Measurements from ENCODE around the gene UBB.

The UBB gene

GRCh38 chr17:16374146-16374938 is 6.5 kb upstream of the UBB start:
- no CpG with 5 or more reads among the region's 16 CpGs for WGBS (ENCODE audit: extremely low coverage, insufficient coverage, insufficient read length)
- H2BK12ac ChIP-seq (ENCODE audit: low read length) = no peak overlapping the region
- no peak overlapping the region for H3K4me2 ChIP-seq (ENCODE audit: low read length)

GRCh38 chr17:16377941-16378341 is 3.0 kb upstream of the UBB start:
- Histone ChIP-seq H3K14ac (ENCODE audit: low read length) (no peak overlapping the region), H2AK5ac (ENCODE audit: low read length) (no peak overlapping the region), H2AFZ (ENCODE audit: insufficient read depth, low read length, poor library complexity) (no peak overlapping the region), H3K27ac (ENCODE audit: low read depth, low read length) (no peak overlapping the region), H3K4me2 (ENCODE audit: low read length) (no peak overlapping the region), H3K27me3 (ENCODE audit: insufficient read depth, low read length) (no peaks in the 10 kb centered on the region), H3K4ac (ENCODE audit: low read depth, low read length) (no peak overlapping the region), H4K91ac (ENCODE audit: low read depth, low read length) (no peak overlapping the region), H3K23ac (ENCODE audit: low read length) (no peak overlapping the region), H3K79me2 (ENCODE audit: control insufficient read depth, insufficient read depth, low read length, poor library complexity) (peaks cover 7% of the 10 kb centered on the region), H2BK120ac (ENCODE audit: insufficient read depth, low read length, poor library complexity) (no peak overlapping the region), H3K9ac (ENCODE audit: low read length) (no peak overlapping the region), H4K8ac (ENCODE audit: low read depth, low read length) (no peak overlapping the region), H3K36me3 (ENCODE audit: control insufficient read depth in 1 of 2, insufficient read depth in 2 of 2, low read length in 2 of 2) (peaks cover 12% of the 10 kb centered on the region in 2 experiments), H3K9me3 (ENCODE audit: insufficient read depth, low read depth, low read length) (no peaks in the 10 kb centered on the region), H3K18ac (ENCODE audit: low read length) (no peak overlapping the region), H3K4me1 (ENCODE audit: control insufficient read depth in 1 of 2, insufficient read depth in 2 of 2, low read length in 2 of 2) (peaks cover 7 to 11% of the 10 kb centered on the region in 2 experiments), H2BK12ac (ENCODE audit: low read length) (no peak overlapping the region), H3K4me3 (ENCODE audit: low read depth, low read length) (no peak overlapping the region), H4K12ac (ENCODE audit: low read depth, low read length) (no peak overlapping the region), H3K79me1 (ENCODE audit: low read length) (peaks cover 14% of the 10 kb centered on the region), H2BK5ac (ENCODE audit: low read depth, low read length, poor library complexity) (no peak overlapping the region)
- WGBS (ENCODE audit: extremely low coverage, insufficient coverage, insufficient read length) = no CpG with 5 or more reads among the region's 2 CpGs
- DNase-seq = no peak

More at GRCh38 chr17:16374146-16374938, 6.5 kb upstream of the UBB start:
- Histone ChIP-seq H2AK5ac (ENCODE audit: low read length) (no peak overlapping the region), H3K9me3 (ENCODE audit: insufficient read depth, low read depth, low read length) (no peaks in the 10 kb centered on the region), H2BK120ac (ENCODE audit: insufficient read depth, low read length, poor library complexity) (no peak overlapping the region), H4K8ac (ENCODE audit: low read depth, low read length) (no peak overlapping the region), H3K14ac (ENCODE audit: low read length) (no peak overlapping the region), H3K4me3 (ENCODE audit: low read depth, low read length) (no peak overlapping the region), H3K36me3 (ENCODE audit: control insufficient read depth in 1 of 2, insufficient read depth in 2 of 2, low read length in 2 of 2) (no peaks in the 10 kb centered on the region), H3K4ac (ENCODE audit: low read depth, low read length) (no peak overlapping the region), H4K12ac (ENCODE audit: low read depth, low read length) (no peak overlapping the region), H2AFZ (ENCODE audit: insufficient read depth, low read length, poor library complexity) (no peak overlapping the region), H3K27ac (ENCODE audit: low read depth, low read length) (no peak overlapping the region), H2BK5ac (ENCODE audit: low read depth, low read length, poor library complexity) (no peak overlapping the region), H3K23ac (ENCODE audit: low read length) (no peak overlapping the region), H3K27me3 (ENCODE audit: insufficient read depth, low read length) (no peaks in the 10 kb centered on the region), H3K4me1 (ENCODE audit: control insufficient read depth in 1 of 2, insufficient read depth in 2 of 2, low read length in 2 of 2) (peaks cover 0 to 2% of the 10 kb centered on the region in 2 experiments), H3K9ac (ENCODE audit: low read length) (no peak overlapping the region), H3K79me2 (ENCODE audit: control insufficient read depth, insufficient read depth, low read length, poor library complexity) (no peaks in the 10 kb centered on the region), H4K91ac (ENCODE audit: low read depth, low read length) (no peak overlapping the region), H3K79me1 (ENCODE audit: low read length) (no peaks in the 10 kb centered on the region), H3K18ac (ENCODE audit: low read length) (no peak overlapping the region)
- no peak for DNase-seq

- Histone ChIP-seq H4K91ac (ENCODE audit: low read depth, low read length) (no peak overlapping the region), H3K4me1 (ENCODE audit: control insufficient read depth in 1 of 2, insufficient read depth in 2 of 2, low read length in 2 of 2) (peaks cover 9 to 11% of the 10 kb centered on the region in 2 experiments), H4K8ac (ENCODE audit: low read depth, low read length) (no peak overlapping the region), H3K9me3 (ENCODE audit: insufficient read depth, low read depth, low read length) (no peaks in the 10 kb centered on the region), H3K79me1 (ENCODE audit: low read length) (peaks cover 14% of the 10 kb centered on the region), H3K27me3 (ENCODE audit: insufficient read depth, low read length) (no peaks in the 10 kb centered on the region), H3K36me3 (ENCODE audit: control insufficient read depth in 1 of 2, insufficient read depth in 2 of 2, low read length in 2 of 2) (peaks cover 13 to 20% of the 10 kb centered on the region in 2 experiments), H2AFZ (ENCODE audit: insufficient read depth, low read length, poor library complexity) (no peak overlapping the region), H3K4me3 (ENCODE audit: low read depth, low read length) (no peak overlapping the region), H3K4ac (ENCODE audit: low read depth, low read length) (no peak overlapping the region), H3K9ac (ENCODE audit: low read length) (no peak overlapping the region), H3K27ac (ENCODE audit: low read depth, low read length) (no peak overlapping the region), H3K23ac (ENCODE audit: low read length) (no peak overlapping the region), H2AK5ac (ENCODE audit: low read length) (peak overlapping the region; percentile 41), H3K18ac (ENCODE audit: low read length) (no peak overlapping the region), H3K4me2 (ENCODE audit: low read length) (no peak overlapping the region), H4K12ac (ENCODE audit: low read depth, low read length) (no peak overlapping the region), H2BK12ac (ENCODE audit: low read length) (peak overlapping the region; percentile 30), H3K79me2 (ENCODE audit: control insufficient read depth, insufficient read depth, low read length, poor library complexity) (peaks cover 7% of the 10 kb centered on the region), H3K14ac (ENCODE audit: low read length) (no peak overlapping the region), H2BK5ac (ENCODE audit: low read depth, low read length, poor library complexity) (no peak overlapping the region), H2BK120ac (ENCODE audit: insufficient read depth, low read length, poor library complexity) (no peak overlapping the region)
- WGBS (ENCODE audit: extremely low coverage, insufficient coverage, insufficient read length) = no CpG with 5 or more reads among the region's 17 CpGs
- no peak for DNase-seq
These were observed 2.1 kb upstream of the UBB start for GRCh38 chr17:16378636-16379282.

GRCh38 chr17:16379654-16380053 is 1.2 kb upstream of the UBB start:
- no peak overlapping the region for H3K27ac ChIP-seq (ENCODE audit: low read depth, low read length)
- H4K12ac ChIP-seq (ENCODE audit: low read depth, low read length) = no peak overlapping the region
- no peak overlapping the region for H3K23ac ChIP-seq (ENCODE audit: low read length)
- H3K14ac ChIP-seq (ENCODE audit: low read length) = no peak overlapping the region
- H3K18ac ChIP-seq (ENCODE audit: low read length) = no peak overlapping the region
- no peaks in the 10 kb centered on the region for H3K9me3 ChIP-seq (ENCODE audit: insufficient read depth, low read depth, low read length)
- no peaks in the 10 kb centered on the region for H3K27me3 ChIP-seq (ENCODE audit: insufficient read depth, low read length)
- H3K79me1 ChIP-seq (ENCODE audit: low read length) = peaks cover 14% of the 10 kb centered on the region
- H4K8ac ChIP-seq (ENCODE audit: low read depth, low read length) = peak overlapping the region; percentile 43
- peak overlapping the region; percentile 96 for H2AK5ac ChIP-seq (ENCODE audit: low read length)
- peaks cover 13 to 21% of the 10 kb centered on the region in 2 experiments for H3K36me3 ChIP-seq (ENCODE audit: control insufficient read depth in 1 of 2, insufficient read depth in 2 of 2, low read length in 2 of 2)
- H2BK5ac ChIP-seq (ENCODE audit: low read depth, low read length, poor library complexity) = no peak overlapping the region
- no peak overlapping the region for H4K91ac ChIP-seq (ENCODE audit: low read depth, low read length)
- H3K4me3 ChIP-seq (ENCODE audit: low read depth, low read length) = no peak overlapping the region
- H2BK120ac ChIP-seq (ENCODE audit: insufficient read depth, low read length, poor library complexity) = no peak overlapping the region
- no CpG with 5 or more reads among the region's 8 CpGs for WGBS (ENCODE audit: extremely low coverage, insufficient coverage, insufficient read length)
- H3K79me2 ChIP-seq (ENCODE audit: control insufficient read depth, insufficient read depth, low read length, poor library complexity) = peaks cover 7% of the 10 kb centered on the region
- no peak overlapping the region for H3K4ac ChIP-seq (ENCODE audit: low read depth, low read length)
- H3K9ac ChIP-seq (ENCODE audit: low read length) = no peak overlapping the region
- H2BK12ac ChIP-seq (ENCODE audit: low read length) = peak overlapping the region; percentile 71
- H3K4me2 ChIP-seq (ENCODE audit: low read length) = no peak overlapping the region
- H3K4me1 ChIP-seq (ENCODE audit: control insufficient read depth in 1 of 2, insufficient read depth in 2 of 2, low read length in 2 of 2) = peaks cover 9 to 11% of the 10 kb centered on the region in 2 experiments
- DNase-seq = no peak
- no peak overlapping the region for H2AFZ ChIP-seq (ENCODE audit: insufficient read depth, low read length, poor library complexity)

Data from trophoblast cell (in vitro differentiated cells and primary cell).